ENCODE results near the gene PRAF2.

The PRAF2 gene

GRCh38 chrX:49071877-49072711 lies 1.7 kb downstream of the PRAF2 start:
- no peak for DNase-seq

- no peak for DNase-seq
Observed at GRCh38 chrX:49070988-49071387, 2.8 kb downstream of the PRAF2 start.

- DNase-seq: no peak
Observed at GRCh38 chrX:49069038-49069437, 4.8 kb downstream of the PRAF2 start.

GRCh38 chrX:49067285-49068120 lies 6.3 kb downstream of the PRAF2 start:
- no peak for DNase-seq

DNA sequence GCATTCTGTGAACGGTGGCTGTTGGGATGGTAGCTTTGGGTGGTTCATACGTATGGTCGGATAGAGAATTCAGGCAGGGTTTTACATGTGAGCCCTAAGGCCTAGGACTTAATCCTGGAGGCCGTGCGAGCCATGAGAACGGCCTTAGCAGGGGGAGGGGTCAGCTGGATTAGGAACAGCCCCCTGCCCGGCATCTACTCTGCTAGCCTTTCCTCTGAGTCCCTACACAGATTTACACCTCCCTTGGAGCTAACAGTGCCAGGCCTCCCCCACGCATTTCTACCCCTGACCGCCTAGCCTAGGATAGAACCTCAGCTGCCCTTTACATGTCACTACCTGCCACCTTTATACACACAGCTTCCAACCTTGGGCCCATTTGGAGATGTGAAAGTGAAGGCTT lies 7.1 kb downstream of the PRAF2 start:
- no peak for DNase-seq

DNA sequence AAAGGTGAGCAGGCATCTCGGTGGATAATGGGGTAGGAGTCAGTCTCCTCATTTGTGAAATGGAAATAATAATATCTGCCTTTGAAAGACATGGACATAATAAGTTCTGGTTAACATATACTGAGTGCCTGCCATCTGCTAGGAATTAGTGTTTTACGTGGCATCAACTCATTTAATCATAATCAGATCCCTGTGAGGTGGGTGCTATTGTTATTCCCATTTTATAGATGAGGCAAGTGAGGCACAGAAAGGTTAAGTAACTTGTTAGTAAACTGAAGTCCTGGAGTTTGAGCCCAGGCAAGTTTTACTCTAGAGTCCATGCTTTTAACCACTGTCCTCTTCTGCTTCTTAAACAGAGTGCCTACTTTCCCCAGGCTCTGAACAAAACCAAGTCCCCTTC lies 7.5 kb downstream of the PRAF2 start:
- DNase-seq: no peak

DNA sequence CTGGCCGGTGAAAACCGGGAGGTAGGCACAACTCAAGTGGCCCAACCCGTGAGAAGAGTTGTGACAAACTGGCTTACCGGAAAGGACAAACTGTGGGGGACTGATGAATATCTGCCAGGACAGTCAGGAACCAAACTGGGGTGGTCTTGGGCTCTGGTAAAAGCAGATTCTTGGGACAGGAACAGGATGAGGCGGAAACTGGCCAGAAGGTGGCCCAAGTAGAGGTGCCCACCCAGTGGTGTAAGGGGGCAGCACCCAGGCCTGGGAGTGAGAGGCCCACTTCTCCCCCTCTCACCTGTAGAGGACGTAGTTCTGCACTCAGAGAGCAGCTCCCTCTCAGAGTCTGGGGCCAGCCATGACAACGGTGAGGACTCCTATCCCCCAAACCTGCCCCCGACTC lies 9.1 kb downstream of the PRAF2 start:
- DNase-seq: no peak

- DNase-seq: no peak
Observed at GRCh38 chrX:49064303-49064702, 9.5 kb downstream of the PRAF2 start.

- DNase-seq: no peak
Observed at GRCh38 chrX:49063715-49064114, 10.1 kb downstream of the PRAF2 start.

GRCh38 chrX:49061916-49062315 lies 11.9 kb downstream of the PRAF2 start:
- DNase-seq: no peak

GRCh38 chrX:49061490-49061889 lies 12.3 kb downstream of the PRAF2 start:
- no peak for DNase-seq

DNA sequence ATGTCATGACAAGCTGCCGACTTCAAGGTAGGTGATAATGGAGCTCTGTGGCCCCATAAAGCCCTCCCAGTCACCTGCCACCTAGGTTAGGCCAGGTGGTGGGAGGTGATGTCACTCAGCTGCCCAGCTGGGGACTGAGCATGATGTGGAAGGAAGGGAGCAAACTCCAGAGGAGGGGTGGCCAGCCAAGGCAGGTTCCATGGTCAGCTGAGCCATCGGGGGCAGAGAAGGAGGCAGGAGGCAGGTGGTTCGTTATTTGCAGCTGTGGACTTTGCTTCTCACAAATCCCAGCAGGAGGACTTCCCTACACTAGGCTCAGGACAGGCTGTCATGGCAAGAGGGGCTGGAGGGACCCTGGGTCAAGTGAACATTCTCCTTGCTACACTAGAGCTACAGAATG lies 12.9 kb downstream of the PRAF2 start:
- DNase-seq: no peak

GRCh38 chrX:49059681-49060085 lies 14.1 kb downstream of the PRAF2 start:
- DNase-seq: no peak

DNA sequence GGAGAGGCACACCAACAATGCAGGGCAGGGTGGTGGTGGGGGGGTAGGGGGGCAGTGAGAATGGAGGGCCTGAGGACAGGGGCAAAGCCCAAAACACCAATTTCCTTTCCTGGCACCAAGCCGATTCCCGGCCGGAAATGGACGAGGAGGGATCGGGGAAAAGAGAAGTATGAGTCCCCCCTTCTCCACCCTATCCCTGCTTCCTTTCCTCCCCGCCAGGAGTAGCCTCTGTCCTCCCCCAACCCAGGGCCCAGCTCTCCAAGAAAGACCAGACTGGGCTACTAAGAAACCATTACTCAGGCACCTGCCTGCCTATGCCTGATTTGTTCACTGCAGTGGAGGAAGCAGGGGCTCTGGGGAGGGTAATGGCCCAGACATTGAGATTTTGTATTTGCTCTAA lies 14.6 kb downstream of the PRAF2 start:
- DNase-seq: no peak

- no peak for DNase-seq
Observed at GRCh38 chrX:49058794-49059193, 15.0 kb downstream of the PRAF2 start, which contains the start of gene CCDC120. CCDC120 (plus strand) TSS chrX:49058999; CDS start chrX:49062042, 3,043 bp downstream.

- no peak for DNase-seq
Observed at GRCh38 chrX:49054073-49054762, 19.6 kb downstream of the PRAF2 start.

DNA sequence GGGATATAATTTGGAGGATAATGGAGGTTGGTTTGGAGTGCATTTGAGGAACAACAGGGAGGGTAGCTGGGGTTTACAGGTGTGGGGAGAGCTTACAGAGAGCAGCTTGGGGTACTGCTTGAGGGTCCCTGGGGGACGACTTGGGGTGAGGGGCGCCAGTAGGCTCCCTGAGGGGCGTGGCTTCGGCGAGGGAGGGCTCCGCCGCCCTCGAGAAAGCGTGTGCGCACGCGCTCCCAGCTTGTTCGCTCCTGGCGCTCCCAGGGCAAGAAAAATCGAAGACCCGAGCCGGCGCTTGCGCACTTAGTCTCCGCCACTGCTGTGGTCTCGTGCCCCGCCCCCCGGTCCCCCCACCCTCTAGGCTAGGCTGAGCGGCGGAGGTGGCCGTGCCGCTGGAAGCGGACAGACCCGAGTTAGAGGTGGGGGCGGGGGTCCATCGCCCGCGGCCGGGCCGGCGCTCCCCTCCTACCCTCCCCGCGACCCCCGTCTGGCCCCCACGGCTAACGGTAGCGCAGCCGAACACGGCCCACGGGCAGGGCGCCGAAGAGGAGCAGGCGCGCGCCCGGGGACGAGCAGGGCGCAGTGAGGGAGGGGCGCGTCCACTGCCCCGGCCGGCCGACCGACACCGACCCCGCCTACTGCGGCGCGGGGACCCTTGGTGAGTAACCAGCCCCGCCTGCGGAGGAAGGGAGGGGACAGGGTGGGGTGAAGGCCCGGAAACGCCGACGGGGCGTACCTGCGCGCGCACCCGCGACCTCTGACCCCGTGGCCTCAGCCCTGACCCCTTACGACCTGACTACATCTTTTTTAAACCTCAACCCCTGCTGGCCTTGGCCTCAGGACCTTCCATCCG lies 20.4 kb downstream of the PRAF2 start:
- no peak for DNase-seq

GRCh38 chrX:49043987-49044281 lies 29.9 kb downstream of the PRAF2 start:
- DNase-seq: no peak

DNA sequence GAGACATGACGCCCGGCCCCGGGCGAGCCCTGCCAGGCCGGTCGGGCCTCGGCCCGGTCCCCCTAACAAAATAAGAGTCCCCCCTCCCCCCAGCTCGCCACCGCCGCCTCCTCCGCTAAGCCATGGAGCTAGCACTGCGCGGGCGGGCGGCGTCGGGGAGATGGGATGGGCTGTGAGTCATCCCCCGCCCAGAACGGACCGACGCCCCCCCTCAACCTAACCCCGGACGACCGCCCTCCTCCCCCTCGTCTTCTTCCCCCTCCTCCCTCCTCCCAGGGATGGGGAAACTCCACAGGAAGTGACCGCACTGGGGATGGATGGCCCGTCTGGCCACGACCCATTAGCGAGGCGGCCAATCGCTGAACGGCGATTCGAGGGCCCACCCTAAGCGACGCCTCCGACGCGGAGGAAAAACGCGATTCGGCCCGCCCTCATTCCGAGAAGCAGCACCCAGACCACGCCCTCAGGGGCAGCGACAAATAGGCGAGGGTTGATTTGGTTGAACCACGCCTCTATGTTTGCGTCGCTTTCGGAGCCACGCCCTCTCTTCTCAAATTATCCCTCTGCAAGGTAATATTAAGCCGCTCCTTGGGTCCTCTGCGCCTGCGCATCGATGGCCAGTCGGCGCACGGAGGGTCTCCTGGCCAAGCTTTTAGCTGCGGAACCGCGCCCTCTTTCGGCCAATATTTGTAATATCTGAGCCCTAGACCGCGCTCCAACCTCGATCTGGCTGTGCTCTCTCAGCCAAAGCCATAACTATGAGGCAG lies 30.4 kb downstream of the PRAF2 start, which contains the start of gene TFE3:
TFE3 (minus strand) TSS at position 138 of the 767 bp plus-strand sequence; CDS start at position 7, 131 bp downstream.
- peak; percentile 98 for DNase-seq

DNA sequence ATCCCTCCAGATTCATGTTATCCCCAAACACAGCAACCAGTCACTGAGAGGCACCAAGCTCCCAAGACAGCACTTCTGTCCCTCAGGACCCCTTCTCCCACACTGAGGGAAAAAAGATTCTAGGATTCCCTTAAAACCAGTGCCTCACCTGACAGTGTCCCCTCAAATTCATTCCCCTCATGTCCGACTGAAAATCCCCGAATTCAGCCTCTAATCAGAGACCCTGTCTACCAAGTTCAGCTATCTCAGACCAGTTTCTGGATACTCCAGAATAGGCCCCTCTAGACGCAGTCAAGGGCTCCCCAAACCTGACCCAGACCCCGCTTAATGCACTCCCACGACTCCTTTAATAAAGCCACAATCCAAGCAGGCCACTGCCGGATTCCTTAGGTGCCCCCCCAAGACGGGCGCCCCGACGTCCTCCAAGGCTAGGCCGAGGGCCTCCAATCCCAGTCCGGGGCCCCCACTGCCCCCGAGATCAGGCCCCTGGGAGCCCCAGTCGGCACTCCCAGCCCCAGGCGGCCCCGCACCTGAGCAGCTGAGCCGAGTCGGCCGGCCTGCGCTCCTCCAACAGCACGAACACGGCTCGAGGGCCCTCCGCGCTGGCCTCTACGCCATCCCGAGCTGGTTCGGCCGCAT lies 31.1 kb downstream of the PRAF2 start:
- DNase-seq: no peak
